NCI-H146 treated with DMSO at 0.1 percent for 48 hours (cell line): ENCODE measurements around the gene TMEM45B.
"Not testable (repeated sequence)": the region's sequence is repeated elsewhere in the genome, so short reads cannot be mapped to it uniquely, and the experiment has no call there.

Source experiments
- DNase-seq: peaks from one replicate; lab custom pipeline; 2025; ENCODE audit not compliant: unreplicated experiment; lab: John Stamatoyannopoulos, UW

The TMEM45B gene

DNA sequence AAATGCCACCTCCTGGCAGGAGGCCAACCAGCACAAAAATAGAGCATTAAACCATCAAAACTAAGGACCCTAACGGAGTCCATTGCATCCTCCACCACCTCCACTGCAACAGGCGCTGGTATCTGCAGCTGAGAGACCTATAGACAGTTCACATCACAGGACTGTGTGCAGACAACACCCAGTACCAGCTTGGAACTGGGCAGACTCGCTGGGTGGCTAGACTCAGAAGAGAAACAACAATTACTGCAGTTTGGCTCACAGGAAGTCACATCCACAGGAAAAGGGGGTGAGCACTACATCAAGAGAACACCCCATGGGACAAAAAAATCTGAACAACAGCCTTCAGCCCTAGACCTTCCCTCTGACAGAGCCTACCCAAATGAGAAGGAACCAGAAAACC, 11.6 kb upstream of the TMEM45B start:
- no peak for DNase-seq

DNA sequence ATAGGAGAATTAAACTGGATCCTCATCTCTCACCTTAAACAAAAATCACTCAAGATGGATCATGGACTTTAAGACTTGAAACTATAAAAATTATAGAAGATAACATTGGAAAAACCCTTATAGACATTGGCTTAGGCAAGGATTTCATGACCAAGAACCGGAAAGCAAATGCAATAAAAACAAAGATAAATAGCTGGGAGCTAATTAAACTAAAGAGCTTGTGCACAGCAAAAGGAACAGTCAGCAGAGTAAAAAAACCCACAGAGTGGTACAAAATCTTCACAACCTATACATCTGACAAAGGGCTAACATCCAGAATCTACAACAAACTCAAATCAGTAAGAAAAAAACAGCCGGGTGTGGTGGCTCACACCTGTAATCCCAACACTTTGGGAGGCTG, 7.4 kb upstream of the TMEM45B start:
- not testable (repeated sequence) for DNase-seq

DNA sequence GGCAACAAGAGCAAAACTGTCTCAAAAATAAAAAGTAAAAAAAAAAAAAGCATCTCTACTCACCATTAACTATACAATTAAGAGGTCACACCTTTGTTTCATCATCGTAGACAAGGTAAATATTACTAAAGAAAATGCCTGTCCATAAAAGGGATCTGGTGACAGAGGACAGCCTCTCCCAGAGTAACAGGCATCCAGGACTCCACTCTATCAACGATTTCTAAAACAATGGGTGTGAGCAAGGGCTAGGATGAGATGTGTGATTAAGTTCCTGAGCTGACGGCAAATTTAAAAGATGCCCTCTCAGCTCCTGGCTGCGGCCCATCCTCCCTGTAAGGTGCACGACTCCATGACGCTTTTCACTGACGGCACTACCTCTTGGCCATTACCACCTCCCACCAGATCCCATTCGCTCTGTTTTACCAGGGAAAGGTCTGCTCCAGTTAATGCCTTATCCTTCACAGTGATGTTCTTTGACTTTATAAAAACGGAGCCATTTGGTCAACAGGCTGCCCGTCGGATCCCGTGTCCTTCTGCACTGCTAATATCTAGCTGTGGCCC, 2.3 kb upstream of the TMEM45B start:
- no peak for DNase-seq

DNA sequence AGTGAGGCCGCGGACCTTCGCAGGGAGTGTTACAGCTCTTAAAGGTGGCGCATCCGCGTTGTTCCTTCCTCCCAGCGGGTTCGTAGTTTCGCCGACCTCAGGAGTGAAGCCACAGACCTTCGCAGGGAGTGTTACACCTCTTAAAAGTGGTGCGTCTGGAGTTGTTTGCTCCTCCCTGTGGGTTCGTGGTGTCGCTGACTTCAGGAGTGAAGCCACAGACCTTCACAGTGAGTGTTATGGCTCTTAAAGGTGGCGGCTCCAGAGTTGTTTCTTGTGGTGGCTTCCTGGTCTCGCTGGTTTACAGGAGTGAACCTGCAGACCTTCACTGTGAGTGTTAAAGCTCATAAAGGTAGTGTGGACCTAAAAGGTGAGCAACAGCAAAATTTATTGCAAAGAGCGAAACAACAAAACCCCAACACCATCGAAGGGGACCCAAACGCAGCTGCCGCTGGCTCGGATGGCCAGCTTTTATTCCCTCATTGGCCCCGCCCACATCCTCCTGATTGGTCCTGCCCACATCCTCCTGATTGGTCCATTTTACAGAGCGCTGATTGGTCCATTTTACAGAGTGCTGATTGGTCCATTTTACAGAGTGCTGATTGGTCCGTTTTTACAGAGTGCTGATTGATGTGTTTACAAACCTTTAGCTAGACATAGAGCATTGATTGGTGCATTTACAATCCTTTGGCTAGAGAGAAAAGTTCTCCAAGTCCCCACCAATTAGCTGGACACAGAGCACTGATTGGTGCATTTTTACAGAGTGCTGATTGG, 1.2 kb upstream of the TMEM45B start:
- DNase-seq, result no peak

DNA sequence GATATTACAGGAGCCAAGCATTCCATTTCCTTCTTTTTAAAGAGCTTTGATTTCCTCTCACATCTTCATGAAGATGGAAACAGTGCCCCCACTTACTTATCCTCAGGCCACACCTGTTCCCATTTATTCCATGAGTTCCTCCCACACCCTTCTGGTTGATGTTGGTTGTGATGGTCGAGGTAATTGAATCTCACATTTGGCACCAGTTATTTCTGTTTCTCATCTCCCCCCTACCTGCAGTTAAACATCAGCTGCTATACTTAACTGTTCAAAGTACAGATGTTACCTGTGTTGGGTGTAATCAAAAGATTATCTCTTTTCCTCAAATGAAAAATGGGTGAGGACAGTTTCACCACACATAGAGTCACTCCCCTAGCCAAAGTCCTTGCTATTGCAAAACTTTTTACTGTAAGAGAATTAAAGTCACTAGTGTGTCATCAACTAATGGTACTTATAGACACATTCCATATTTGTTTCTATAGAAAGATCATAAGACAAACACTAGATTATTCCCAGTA, 1.9 kb downstream of the TMEM45B start:
- no peak for DNase-seq

DNA sequence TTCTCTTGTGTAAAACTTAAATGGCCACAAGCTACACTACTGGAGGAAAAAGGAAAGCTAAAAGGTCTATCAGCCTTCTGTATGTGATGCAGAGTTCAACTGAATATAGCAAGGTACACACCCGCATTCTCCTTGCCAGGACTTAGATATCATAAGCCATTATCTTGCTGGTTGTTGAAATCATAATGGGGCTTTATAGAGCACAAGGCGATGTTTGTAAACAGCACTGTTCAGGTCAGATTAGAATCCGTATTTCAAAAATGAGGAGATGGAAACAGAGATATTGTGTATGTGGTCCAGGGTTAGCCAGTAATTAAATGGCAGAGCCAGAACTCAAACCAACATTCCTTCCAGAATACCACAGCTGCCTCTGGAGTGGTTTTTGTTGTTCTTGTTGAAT, 2.6 kb downstream of the TMEM45B start:
- not testable (repeated sequence) for DNase-seq

DNA sequence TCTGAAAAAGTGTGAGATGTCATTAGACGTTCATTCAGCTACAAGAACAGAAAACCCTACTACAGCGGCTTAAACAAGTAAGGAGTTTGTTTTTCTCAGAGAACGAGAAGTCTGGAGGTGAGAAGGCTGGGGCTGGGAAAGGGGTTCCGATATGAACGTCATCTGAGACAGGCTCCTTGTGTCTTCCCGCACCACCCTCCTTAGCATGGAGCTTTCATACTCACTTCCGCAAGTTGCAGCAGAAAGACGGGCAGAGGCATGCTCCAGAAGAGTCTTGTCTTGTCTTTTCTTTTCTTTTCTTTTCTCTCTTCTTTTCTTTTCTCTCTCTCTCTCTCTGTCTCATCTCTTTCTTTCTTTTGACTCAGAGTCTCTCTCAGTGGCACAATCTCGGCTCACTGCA, 3.6 kb downstream of the TMEM45B start:
- DNase-seq, result no peak

DNA sequence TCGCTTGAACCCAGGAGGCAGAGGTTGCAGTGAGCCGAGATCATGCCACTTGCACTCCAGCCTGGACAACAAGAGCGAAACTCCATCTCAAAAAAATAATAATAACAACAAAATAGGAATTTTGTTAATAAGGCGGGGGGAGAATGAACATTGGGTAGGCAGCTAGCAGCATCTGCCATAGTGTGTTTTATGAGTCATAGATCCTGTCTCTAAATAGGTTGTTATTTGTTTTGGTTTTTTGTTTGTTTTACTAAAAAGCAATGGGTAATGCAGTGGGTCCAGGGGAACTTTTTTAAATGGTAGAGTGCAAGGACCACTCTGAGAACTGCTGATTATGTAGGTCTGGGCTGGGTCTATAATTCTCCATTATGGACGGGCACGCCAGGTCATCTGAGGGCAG, 4.6 kb downstream of the TMEM45B start:
- not testable (repeated sequence) for DNase-seq

DNA sequence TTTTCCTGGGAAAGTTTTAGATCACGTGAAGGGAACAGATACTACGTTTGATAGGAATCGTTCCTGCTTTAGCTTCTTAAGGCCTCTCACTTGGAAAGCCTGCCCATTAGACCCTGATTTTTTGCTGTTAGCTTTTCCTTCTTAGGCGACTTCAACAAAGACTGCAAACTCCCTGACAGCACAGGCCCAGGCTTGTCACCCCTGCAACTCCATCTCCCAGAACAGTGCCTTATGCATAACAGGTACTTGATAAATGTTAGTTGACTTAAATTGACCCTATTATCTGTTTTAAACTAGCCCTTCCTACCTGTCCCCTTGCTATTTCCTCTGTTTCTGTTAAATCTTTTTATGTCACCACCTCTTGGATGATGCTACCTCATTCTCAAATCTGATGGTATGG, 7.6 kb downstream of the TMEM45B start:
- not testable (repeated sequence) for DNase-seq

DNA sequence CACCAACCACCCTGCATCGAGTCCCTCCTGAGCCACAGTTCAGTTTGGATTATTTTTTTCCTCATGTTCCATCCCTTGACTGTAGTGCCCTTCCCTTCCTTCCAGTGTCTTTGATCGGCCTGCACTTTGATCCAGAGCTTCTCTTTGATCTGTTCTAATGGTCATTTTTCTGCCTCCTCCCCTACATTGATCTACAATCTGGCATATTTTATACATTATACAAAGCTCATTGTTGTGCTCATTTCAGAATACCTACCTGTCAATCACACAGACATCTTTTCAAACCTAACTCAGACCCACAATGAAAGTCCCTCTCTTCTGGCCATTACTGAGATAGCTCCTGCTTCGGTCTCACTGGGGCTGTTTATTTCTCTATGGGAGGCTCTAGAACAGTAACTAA, 8.2 kb downstream of the TMEM45B start:
- DNase-seq, result not testable (repeated sequence)

DNA sequence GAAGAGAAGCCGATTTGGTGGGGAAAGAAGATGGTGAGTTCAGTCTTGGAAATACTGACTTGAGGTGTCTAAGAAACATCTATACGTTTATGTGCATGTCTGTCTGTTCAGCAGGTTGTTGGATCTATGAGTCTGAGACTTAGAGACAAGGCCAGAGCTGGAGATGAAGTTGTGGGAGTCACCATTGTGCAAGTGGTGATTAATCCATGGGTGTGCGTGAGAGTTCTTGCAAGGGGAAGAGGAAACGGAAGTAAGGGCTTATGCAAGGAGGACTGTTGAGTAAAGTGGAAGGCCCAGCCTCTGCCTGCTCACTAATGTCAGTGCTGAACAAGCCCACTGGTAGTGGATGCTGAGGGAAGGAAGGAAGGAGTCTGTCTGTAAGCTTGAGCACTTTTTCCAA, 9.7 kb downstream of the TMEM45B start:
- no peak for DNase-seq

DNA sequence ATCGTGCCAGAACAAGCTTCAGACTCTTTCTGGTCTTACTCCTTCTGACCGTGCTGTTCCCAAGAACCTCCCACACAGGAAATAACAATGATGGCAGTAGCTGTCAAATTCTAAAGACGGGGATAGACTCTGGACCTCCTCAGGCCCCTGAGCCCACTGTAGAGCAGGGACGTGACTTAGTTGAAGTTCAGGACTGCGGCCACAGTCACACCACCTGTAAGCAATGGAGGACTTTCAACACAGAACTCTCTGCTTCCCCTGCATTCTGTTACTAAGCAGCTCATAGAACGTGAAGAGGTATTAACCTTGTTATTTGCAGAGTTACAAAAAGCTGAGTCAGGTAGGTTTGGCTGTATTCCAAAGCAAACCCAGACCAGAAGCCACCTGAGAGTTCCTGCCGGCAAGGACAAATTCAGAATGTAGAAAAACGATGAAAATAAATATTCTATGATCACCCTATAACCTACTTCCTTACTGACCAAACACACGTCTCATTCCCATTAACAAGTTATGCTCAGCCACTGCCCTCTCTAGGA, 12.7 kb downstream of the TMEM45B start:
- peak; percentile 54 for DNase-seq

DNA sequence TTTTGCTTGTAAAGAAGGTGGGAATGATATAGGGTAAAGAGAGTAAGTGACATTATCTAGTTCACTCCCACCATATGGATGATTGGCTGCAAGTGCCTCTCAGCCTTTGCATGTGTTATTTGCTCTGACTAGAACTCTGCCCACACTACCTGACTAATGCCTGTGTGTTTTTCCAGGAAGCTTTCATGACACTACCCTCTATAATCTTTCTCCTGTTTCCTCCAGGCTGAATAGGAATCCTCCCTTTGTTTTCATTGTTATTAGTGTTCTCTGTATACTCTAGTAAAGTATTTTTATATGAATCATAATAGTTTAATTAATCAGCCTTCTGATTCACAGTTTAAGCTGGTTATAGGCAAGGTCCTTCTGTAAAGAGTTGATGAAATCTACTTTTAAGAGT, 13.8 kb downstream of the TMEM45B start:
- DNase-seq, result not testable (repeated sequence)

DNA sequence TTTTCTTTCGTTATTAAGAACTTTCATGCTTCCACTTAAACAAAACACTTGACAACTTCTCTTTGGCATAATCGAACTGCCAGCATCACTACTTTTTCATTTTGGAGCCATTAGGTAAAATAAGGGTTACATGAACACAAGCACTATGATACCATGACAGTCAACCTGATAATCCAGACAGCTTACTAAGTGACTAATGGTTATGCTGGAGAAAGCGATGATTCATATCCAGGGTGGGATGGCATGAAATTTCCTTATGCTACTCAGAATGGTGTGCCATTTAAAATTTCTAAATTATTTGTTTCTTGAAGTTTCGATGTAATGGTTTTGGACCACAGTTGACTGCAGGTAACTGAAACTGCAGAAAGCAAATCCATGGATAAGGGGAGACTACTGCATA, 15.6 kb downstream of the TMEM45B start:
- DNase-seq, result not testable (repeated sequence)

DNA sequence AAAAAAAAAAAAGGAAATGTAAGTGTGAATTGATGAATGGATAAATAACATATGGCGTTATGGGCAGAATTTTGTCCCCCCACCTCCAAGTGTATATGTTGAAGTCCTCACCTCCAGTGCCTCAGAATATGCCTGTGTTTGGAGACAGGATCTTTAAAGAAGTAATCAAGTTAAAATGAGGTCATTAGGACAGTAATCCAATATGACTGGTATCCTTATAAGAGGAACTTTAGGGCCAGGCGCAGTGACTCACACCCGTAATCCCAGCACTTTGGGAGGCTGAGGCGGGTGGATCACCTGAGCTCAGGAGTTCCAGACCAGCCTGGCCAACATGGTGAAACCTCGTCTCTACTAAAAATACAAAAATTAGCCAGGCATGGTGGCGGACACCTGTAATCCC, 17.6 kb downstream of the TMEM45B start:
- DNase-seq, result not testable (repeated sequence)

DNA sequence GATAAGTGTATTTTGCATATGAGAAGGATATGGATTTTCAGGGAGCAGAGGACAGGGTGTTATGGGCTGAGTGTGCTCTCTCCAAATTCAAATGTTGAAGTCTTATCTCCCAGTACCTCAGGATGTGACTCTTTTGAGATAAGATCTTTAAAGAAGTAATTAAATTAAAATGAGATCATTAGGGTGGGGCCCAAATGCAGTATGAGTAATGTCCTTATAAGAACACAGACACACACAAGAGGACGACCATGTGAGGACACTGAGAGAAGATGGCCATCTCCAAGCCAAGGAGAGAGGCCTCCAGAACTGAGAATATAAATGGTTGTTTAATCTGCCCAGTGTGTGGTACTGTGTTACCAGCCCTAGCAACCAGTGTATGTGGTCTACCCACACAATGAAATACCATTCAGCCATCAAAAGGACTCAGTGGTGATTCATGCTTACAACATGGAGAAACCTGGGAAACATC, 20.8 kb downstream of the TMEM45B start:
- DNase-seq, result not testable (repeated sequence)

DNA sequence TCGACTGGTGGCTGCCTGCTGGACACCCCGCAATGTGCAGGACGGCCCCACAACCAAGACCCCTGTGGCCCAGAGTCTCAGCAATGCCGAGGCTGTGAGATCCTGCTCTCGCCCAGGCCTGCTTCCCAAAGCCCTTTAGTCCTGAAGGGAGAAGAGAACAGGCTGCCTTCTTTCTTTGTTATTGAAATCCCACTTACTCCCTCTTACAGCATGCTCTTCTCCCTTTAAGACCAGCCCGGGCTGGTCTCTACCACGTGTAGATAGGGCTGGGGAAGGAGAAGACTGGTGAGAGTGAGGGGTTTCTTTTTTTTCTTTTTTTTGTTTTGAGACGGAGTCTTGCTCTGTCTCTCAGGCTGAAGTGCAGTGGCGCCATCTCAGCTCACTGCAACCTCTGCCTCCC, 21.3 kb downstream of the TMEM45B start:
- DNase-seq, result no peak

DNA sequence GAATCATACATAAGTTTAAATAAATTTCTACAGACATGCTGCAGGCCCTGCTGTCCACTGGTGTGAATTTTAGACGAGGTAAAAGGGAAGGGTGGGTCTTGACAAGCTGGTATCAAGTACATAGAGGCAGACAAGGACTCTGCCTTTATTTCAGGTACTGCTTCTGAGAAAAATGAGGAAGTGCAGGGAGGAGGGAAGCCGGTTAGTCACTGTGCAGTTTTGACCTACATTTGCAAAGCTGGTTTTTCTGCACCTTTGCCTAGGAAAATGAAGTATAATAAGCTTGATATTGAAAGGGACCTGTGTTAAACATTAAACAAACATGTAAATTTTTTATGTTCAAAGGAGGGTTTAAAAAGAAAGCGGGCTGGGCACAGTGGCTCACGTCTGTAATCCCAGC, 24.6 kb downstream of the TMEM45B start:
- no peak for DNase-seq

DNA sequence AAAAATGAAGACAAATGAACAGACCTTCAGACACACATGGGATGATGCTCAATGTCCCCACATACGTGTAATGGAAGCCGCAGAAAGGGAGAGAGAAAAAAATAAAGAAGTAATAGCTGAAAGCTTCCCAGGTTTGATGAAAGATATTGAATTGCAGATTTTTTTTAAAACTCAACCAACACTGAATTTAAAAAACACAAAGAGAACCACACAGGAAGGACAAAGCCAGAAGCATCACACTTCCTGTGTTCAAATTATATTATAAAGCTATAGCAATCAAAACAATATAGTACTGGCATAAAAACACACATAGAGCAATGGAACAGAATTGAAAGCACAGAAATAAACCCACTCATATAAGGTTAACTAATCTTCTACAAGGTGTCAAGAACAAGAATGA, 26.5 kb downstream of the TMEM45B start:
- DNase-seq, result no peak

DNA sequence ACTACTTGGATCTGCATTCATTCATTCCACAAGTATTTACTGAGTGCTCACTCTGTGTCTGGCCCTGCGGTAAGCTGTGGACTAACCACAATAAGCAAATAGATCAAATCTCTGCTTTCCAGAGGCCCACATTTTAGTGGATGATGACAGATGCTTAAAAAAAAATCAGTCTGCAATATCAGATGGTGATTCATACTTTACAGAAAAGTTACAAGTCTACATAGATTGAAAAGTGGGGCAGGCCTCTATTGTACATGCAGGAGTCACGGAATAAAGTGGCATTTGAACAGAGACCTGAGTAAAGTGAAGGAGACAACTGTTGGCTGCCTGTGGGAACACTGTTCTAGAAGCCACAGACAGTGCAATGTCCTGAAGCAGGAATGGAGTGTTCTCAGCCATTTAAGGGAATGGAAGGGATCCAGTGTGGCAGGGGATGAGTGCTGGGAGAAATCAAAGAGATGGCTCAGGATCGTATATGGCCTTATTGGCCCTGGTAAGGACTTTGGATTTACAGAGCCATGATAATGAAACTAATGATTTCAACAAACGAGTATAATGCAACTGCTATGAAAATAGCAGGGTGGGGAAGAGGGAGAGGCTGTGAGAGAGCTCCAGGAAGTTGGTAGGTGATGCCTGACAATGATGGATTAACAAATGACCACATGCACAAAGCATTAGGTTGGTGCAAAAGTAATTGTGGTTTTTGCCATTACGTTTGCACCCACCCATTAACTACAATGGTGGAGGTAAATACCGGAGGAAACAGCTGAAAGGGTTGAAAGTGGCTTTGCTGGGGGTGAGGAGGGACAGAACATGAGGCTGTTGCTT, 31.1 kb downstream of the TMEM45B start:
- no peak for DNase-seq

DNA sequence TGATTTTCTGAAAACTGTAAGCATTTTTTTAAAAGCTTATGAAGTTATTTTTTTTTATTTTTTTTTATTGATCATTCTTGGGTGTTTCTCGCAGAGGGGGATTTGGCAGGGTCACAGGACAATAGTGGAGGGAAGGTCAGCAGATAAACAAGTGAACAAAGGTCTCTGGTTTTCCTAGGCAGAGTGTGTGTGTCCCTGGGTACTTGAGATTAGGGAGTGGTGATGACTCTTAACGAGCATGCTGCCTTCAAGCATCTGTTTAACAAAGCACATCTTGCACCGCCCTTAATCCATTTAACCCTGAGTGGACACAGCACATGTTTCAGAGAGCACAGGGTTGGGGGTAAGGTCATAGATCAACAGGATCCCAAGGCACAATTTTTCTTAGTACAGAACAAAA, 31.7 kb downstream of the TMEM45B start:
- DNase-seq, result not testable (repeated sequence)
